Testis (tissue), 3 donors: ENCODE measurements around the gene FHIT. TPM values are rescaled to one million over a fixed set of nuclear protein-coding genes. Genes with fewer than 3 reads are reported as not detected.

ENCODE experiments used
- DNase-seq: peaks from one replicate; pipeline ENCODE4 v3.0.0-alpha.2; 2019
- H3K27ac ChIP-seq, 2 donors: fragments of 200-600 bp; sonication (generic); one replicate each; pipeline ENCODE4 v1.5.1; 2019
- H3K27me3 ChIP-seq: fragments of 200-600 bp; sonication (generic); one replicate; pipeline ENCODE4 v1.5.1; 2019
- H3K36me3 ChIP-seq: fragments of 200-600 bp; sonication (generic); one replicate; pipeline ENCODE4 v1.5.1; 2017; ENCODE audit warnings: low read depth; ENCODE audit errors: missing control alignments
- H3K4me1 ChIP-seq: fragments of 200-600 bp; sonication (generic); one replicate; pipeline ENCODE4 v1.5.1; 2019
- H3K4me3 ChIP-seq, 2 donors: fragments of 200-600 bp; sonication (generic); one replicate each; pipeline ENCODE4 v1.5.1; 2017 to 2019
- H3K9me3 ChIP-seq: fragments of 200-600 bp; sonication (generic); one replicate; pipeline ENCODE4 v1.5.1; 2017
- CTCF ChIP-seq, 3 experiments: fragments of 450-650 bp in 2 of 3; fragments of 200-600 bp in 1 of 3; sonication (generic) in 1 of 3; IDR thresholded peaks; one replicate each; pipeline ENCODE4 v1.5.1; 2016 to 2019; ENCODE audit warnings: antibody characterized with exemption in 3 of 3, mild to moderate bottlenecking in 2 of 3, moderate library complexity in 1 of 3
- POLR2A ChIP-seq: fragments of 450-650 bp; IDR thresholded peaks from one replicate; pipeline ENCODE4 v1.6.1; 2017; ENCODE audit warnings: antibody characterized with exemption, mild to moderate bottlenecking, moderate library complexity
- WGBS, 2 donors: methylation state at CpG; one replicate each; pipeline ENCODE4 v1.1.5; 2018; 5-methylcytosine and 5-hydroxymethylcytosine counted together
- intact Hi-C: fragments of 100-400 bp; cut with DNase I; formaldehyde crosslinking; loops from one replicate; pipeline ENCODE4 v1.15.1; 2023; ENCODE audit warnings: low total_unique reads
- polyA plus RNA-seq: library from polyadenylated mRNA; stranded (reverse); fragments of 350-450 nt; fragmentation: Illumina TruSeq; extraction: RNeasy Lipid Tissue Mini Kit (QIAGEN cat#74804); gene quantifications from one replicate; pipeline ENCODE4 v1.2.3, GENCODE V29; 2014; ENCODE audit warnings: low read depth, low replicate concordance; ENCODE audit not compliant: insufficient read depth
- total RNA-seq, 2 donors: library from RNA; depleted of rRNA; stranded (reverse); fragments of >200 nt; gene quantifications; one replicate each; pipeline ENCODE4 v1.2.3, GENCODE V29; 2016

FHIT gene
- total and polyA plus RNA-seq, 3 donors from 2014 or later: 10.1 to 29.6 (median 15.5) TPM

- DNase-seq: no peak
- WGBS, 2 donors: 80 to 89% methylated on average over 4 of the region's 4 CpGs
- H3K27ac ChIP-seq: no peak overlapping the region
- H3K4me1 ChIP-seq: no peaks in the 10 kb centered on the region
- intact Hi-C loops: no loop called here
- H3K4me3 ChIP-seq: no peak overlapping the region
- TF ChIP-seq POLR2A: no peak
- no peak for TF ChIP-seq CTCF (IDR thresholded peaks at IDR 0.05)
- no peaks in the 10 kb centered on the region for H3K27me3 ChIP-seq
- no peaks in the 10 kb centered on the region for H3K36me3 ChIP-seq
- no peaks in the 10 kb centered on the region for H3K9me3 ChIP-seq
These were observed 1149.1 kb downstream of the FHIT start for GRCh38 chr3:60102154-60102553.

- WGBS, 2 donors: 51 to 68% methylated on average over 4 of the region's 4 CpGs
- H3K4me3 ChIP-seq: no peak overlapping the region
- no peaks in the 10 kb centered on the region for H3K9me3 ChIP-seq
- H3K27me3 ChIP-seq: no peaks in the 10 kb centered on the region
- DNase-seq: peak; percentile 67
- TF ChIP-seq CTCF (IDR thresholded peaks at IDR 0.05) (no peak), POLR2A (no peak)
- H3K27ac ChIP-seq: no peak overlapping the region
- intact Hi-C loops: no loop called here
- H3K36me3 ChIP-seq: no peaks in the 10 kb centered on the region
- no peaks in the 10 kb centered on the region for H3K4me1 ChIP-seq
These were observed 1149.6 kb downstream of the FHIT start for GRCh38 chr3:60101621-60102020.

- DNase-seq: no peak
- H3K9me3 ChIP-seq: no peaks in the 10 kb centered on the region
- H3K4me3 ChIP-seq: no peak overlapping the region
- no peaks in the 10 kb centered on the region for H3K4me1 ChIP-seq
- H3K27ac ChIP-seq: no peak overlapping the region
- WGBS, 2 donors: 75 to 78% methylated on average over 5 of the region's 5 CpGs
- H3K36me3 ChIP-seq: no peaks in the 10 kb centered on the region
- TF ChIP-seq CTCF (IDR thresholded peaks at IDR 0.05) (no peak), POLR2A (no peak)
- no peaks in the 10 kb centered on the region for H3K27me3 ChIP-seq
- intact Hi-C loops: no loop called here
These were observed 1154.8 kb downstream of the FHIT start for GRCh38 chr3:60096403-60096802.

GRCh38 chr3:60095930-60096329 is 1155.3 kb downstream of the FHIT start:
- H3K27ac ChIP-seq: no peak overlapping the region
- no peaks in the 10 kb centered on the region for H3K27me3 ChIP-seq
- no peaks in the 10 kb centered on the region for H3K36me3 ChIP-seq
- 96 to 98% methylated on average over 5 to 6 of the region's 6 CpGs for WGBS, 2 donors
- DNase-seq: no peak
- TF ChIP-seq POLR2A (no peak), CTCF (IDR thresholded peaks at IDR 0.05) (no peak)
- H3K9me3 ChIP-seq: no peaks in the 10 kb centered on the region
- no peaks in the 10 kb centered on the region for H3K4me1 ChIP-seq
- intact Hi-C loops: no loop called here
- H3K4me3 ChIP-seq: no peak overlapping the region

- Histone ChIP-seq H3K9me3 (no peaks in the 10 kb centered on the region), H3K27ac (no peak overlapping the region), H3K36me3 (no peaks in the 10 kb centered on the region), H3K27me3 (no peaks in the 10 kb centered on the region), H3K4me3 (no peak overlapping the region), H3K4me1 (no peaks in the 10 kb centered on the region)
- WGBS, 2 donors: 66 to 71% methylated on average over 4 of the region's 4 CpGs
- no peak for TF ChIP-seq POLR2A
- TF ChIP-seq CTCF (IDR thresholded peaks at IDR 0.05): no peak
- DNase-seq: no peak
- intact Hi-C loops: no loop called here
These were observed 1155.7 kb downstream of the FHIT start for GRCh38 chr3:60095516-60095915.
